WTC11 (cell line): Measurements from ENCODE around the gene B3GNT9. TPM values are rescaled to one million over a fixed set of nuclear protein-coding genes. Genes with fewer than 3 reads are reported as not detected.

Experiments used
- ATAC-seq: fragments of 200-7000 bp; cut with Tn5 transposase; 2 replicates; pipeline ENCODE4 v1.10.0; 2021; ENCODE audit warnings: mild to moderate bottlenecking, moderate library complexity
- CTCF ChIA-PET: fragments of 300-600 bp; sonication (Branson Sonifier 250); formaldehyde crosslinking; loops from one replicate; lab custom pipeline; 2021; ENCODE audit warnings: antibody characterized with exemption; lab: Charles Lee
- POLR2A ChIA-PET: fragments of 350-600 bp; sonication (Branson Sonifier 250); formaldehyde crosslinking; loops from one replicate; lab custom pipeline; 2021; ENCODE audit warnings: antibody characterized with exemption; lab: Charles Lee
- DNase-seq: peaks from one replicate; pipeline ENCODE4 v3.0.0; 2021; ENCODE audit warnings: low spot score
- H3K27ac Mint-ChIP-seq: 2 replicates; pipeline ENCODE4 v1.8.0; 2021; ENCODE audit warnings: mixed read lengths
- H3K27me3 Mint-ChIP-seq: 2 replicates; pipeline ENCODE4 v1.8.0; 2021; ENCODE audit warnings: low read depth, mild to moderate bottlenecking, moderate library complexity, mixed read lengths
- H3K36me3 Mint-ChIP-seq: 2 replicates; pipeline ENCODE4 v1.8.0; 2021; ENCODE audit warnings: mixed read lengths
- H3K4me1 Mint-ChIP-seq: 2 replicates; pipeline ENCODE4 v1.8.0; 2022; ENCODE audit warnings: mixed read lengths
- H3K4me3 Mint-ChIP-seq: 2 replicates; pipeline ENCODE4 v1.8.0; 2021; ENCODE audit warnings: mild to moderate bottlenecking, moderate library complexity, mixed read lengths
- H3K9me3 Mint-ChIP-seq: 2 replicates; pipeline ENCODE4 v1.8.0; 2021; ENCODE audit warnings: mixed read lengths
- AR ChIP-seq: fragments of 250-450 bp; sonication (Bioruptor Pico); IDR thresholded peaks from 2 replicates; pipeline ENCODE4 v1.9.0; 2021; ENCODE audit warnings: mild to moderate bottlenecking
- ARID4B ChIP-seq: sonication (generic); formaldehyde crosslinking; IDR thresholded peaks from 2 replicates; pipeline ENCODE4 v1.8.0; 2023; ENCODE audit warnings: missing genetic modification reagents, mild to moderate bottlenecking, borderline replicate concordance
- ESRRA ChIP-seq: sonication (generic); formaldehyde crosslinking; IDR thresholded peaks from 2 replicates; pipeline ENCODE4 v1.8.1; 2022; ENCODE audit warnings: mild to moderate bottlenecking, missing genetic modification reagents, borderline replicate concordance
- KAT7 ChIP-seq: sonication (generic); formaldehyde crosslinking; IDR thresholded peaks from 2 replicates; pipeline ENCODE4 v1.8.1; 2023; ENCODE audit warnings: missing genetic modification reagents, mild to moderate bottlenecking, borderline replicate concordance
- MAX ChIP-seq: sonication (generic); formaldehyde crosslinking; IDR thresholded peaks from 2 replicates; pipeline ENCODE4 v1.8.0; 2022; ENCODE audit warnings: mild to moderate bottlenecking, missing genetic modification reagents
- NR1H2 ChIP-seq: sonication (generic); formaldehyde crosslinking; IDR thresholded peaks from 2 replicates; pipeline ENCODE4 v1.9.0; 2021; ENCODE audit warnings: mild to moderate bottlenecking, moderate library complexity, missing genetic modification reagents
- NR2C2 ChIP-seq: sonication (generic); formaldehyde crosslinking; IDR thresholded peaks from 2 replicates; pipeline ENCODE4 v1.8.0; 2022; ENCODE audit warnings: mild to moderate bottlenecking, missing genetic modification reagents
- PRDM15 ChIP-seq: sonication (generic); formaldehyde crosslinking; IDR thresholded peaks from 2 replicates; pipeline ENCODE4 v1.8.0; 2022; ENCODE audit warnings: missing genetic modification reagents
- ZBTB21 ChIP-seq: sonication (generic); formaldehyde crosslinking; IDR thresholded peaks from 2 replicates; pipeline ENCODE4 v1.8.1; 2023; ENCODE audit warnings: mild to moderate bottlenecking, missing genetic modification reagents, borderline replicate concordance
- ZMAT4 ChIP-seq: fragments of 250-450 bp; sonication (Bioruptor Pico); IDR thresholded peaks from 2 replicates; pipeline ENCODE4 v1.9.0; 2021; ENCODE audit warnings: mild to moderate bottlenecking
- total RNA-seq: library from RNA; stranded (reverse); gene quantifications from 3 replicates; pipeline ENCODE4 v1.2.3, GENCODE V29; 2021

Gene B3GNT9
- total RNA-seq, 1 experiment from 2014 or later = 6.4 TPM

- ChIA-PET CTCF (interaction anchor here (1.1 to 15.6 kb wide), 10 partner anchors 6 to 209 kb away, joined by 3 to 386 read pairs (median 11); partner anchors contain the start of genes B3GNT9, CES3, ELMO3 and FBXL8), POLR2A (interaction anchor here (0.8 kb wide), 1 partner anchor 11 kb away, joined by 3 read pairs; no protein-coding TSS in a partner anchor)
- Mint-ChIP-seq H3K4me3 (peak overlapping the region; percentile 58), H3K36me3 (peaks cover 2% of the 10 kb centered on the region; the same call in 1 of the 2 replicates), H3K4me1 (peaks cover 40% of the 10 kb centered on the region), H3K27ac (no peak overlapping the region), H3K27me3 (peaks cover 99% of the 10 kb centered on the region), H3K9me3 (no peaks in the 10 kb centered on the region)
- DNase-seq (no peak), ATAC-seq (no peak)
- peak; percentile 62; the same call in 1 of the 2 replicates for TF ChIP-seq ARID4B (CRISPR knock-in tag)
- no peak for TF ChIP-seq NR2C2 (CRISPR knock-in tag)
- TF ChIP-seq PRDM15 (CRISPR knock-in tag) = peak; percentile 14; the same call in 1 of the 2 replicates
- TF ChIP-seq ESRRA (CRISPR knock-in tag) = 0 out of 2 replicates have a peak, but pooled peaks have one; percentile 3
- TF ChIP-seq ZBTB21 (CRISPR knock-in tag) = no peak
These were observed 11.8 kb upstream of the B3GNT9 start for GRCh38 chr16:67162506-67163163.

GRCh38 chr16:67161595-67162058 is 10.8 kb upstream of the B3GNT9 start:
- no peaks in the 10 kb centered on the region for H3K9me3 Mint-ChIP-seq
- ATAC-seq = no peak; the same call in 1 of the 2 replicates
- ChIA-PET POLR2A (interaction anchor here (0.7 kb wide), 1 partner anchor 9 kb away, joined by 3 read pairs; no protein-coding TSS in a partner anchor), CTCF (interaction anchor here (0.9 to 15.6 kb wide), 12 partner anchors 5 to 208 kb away, joined by 3 to 386 read pairs (median 18); partner anchors contain the start of genes B3GNT9, CES3, ELMO3 and FBXL8)
- DNase-seq = no peak
- H3K36me3 Mint-ChIP-seq = peaks cover 2% of the 10 kb centered on the region; the same call in 1 of the 2 replicates
- peaks cover 99% of the 10 kb centered on the region for H3K27me3 Mint-ChIP-seq
- TF ChIP-seq ZBTB21 (CRISPR knock-in tag) = no peak
- TF ChIP-seq NR1H2 (CRISPR knock-in tag) = no peak
- peaks cover 38% of the 10 kb centered on the region for H3K4me1 Mint-ChIP-seq
- no peak overlapping the region for H3K27ac Mint-ChIP-seq
- H3K4me3 Mint-ChIP-seq = peak overlapping the region; percentile 58

- Mint-ChIP-seq H3K9me3 (no peaks in the 10 kb centered on the region), H3K36me3 (peaks cover 2% of the 10 kb centered on the region; the same call in 1 of the 2 replicates)
- DNase-seq = peak; percentile 48
- CTCF ChIA-PET = interaction anchor here (0.8 to 15.3 kb wide), 12 partner anchors 8 to 205 kb away, joined by 3 to 386 read pairs (median 8); partner anchors contain the start of genes B3GNT9, CES3, HSF4 and NOL3
- no peak for TF ChIP-seq ZMAT4
- TF ChIP-seq AR (CRISPR knock-in tag) = no peak
- TF ChIP-seq MAX = no peak
- no peak for TF ChIP-seq KAT7 (CRISPR knock-in tag)
- TF ChIP-seq, all 79 proteins: peak for 0
- POLR2A ChIA-PET = interaction anchor here (0.9 to 1.0 kb wide), 2 partner anchors 19 to 151 kb away, joined by 3 read pairs; no protein-coding TSS in a partner anchor
- peak overlapping the region; percentile 74 for H3K4me3 Mint-ChIP-seq
- peaks cover 100% of the 10 kb centered on the region for H3K27me3 Mint-ChIP-seq
- H3K27ac Mint-ChIP-seq = no peak overlapping the region
- 0 out of 2 replicates have a peak, but pooled peaks have one; percentile 1 for ATAC-seq
- peaks cover 25% of the 10 kb centered on the region for H3K4me1 Mint-ChIP-seq
These were observed 8.1 kb upstream of the B3GNT9 start for GRCh38 chr16:67158637-67159600.
